K562 (cell line): Measurements from ENCODE around the gene FARSB. TPM values are rescaled to one million over a fixed set of nuclear protein-coding genes. Genes with fewer than 3 reads are reported as not detected.

ENCODE experiments used
- ATAC-seq: fragments of 200-7000 bp; cut with Tn5 transposase; 3 replicates; pipeline ENCODE4 v1.9.1; 2020; ENCODE audit warnings: moderate library complexity
- BruUV-seq: library from RNA; stranded (reverse); fragments of 400-500 nt; replicated peaks from 2 replicates; lab custom pipeline; 2021; lab: Mats Ljungman, UMichigan
- CTCF ChIA-PET: fragments of 300-600 bp; formaldehyde crosslinking; extraction: SDS; loops from one replicate; lab custom pipeline; 2021; ENCODE audit warnings: low intra/inter-chr PET ratio; lab: Yijun Ruan, JAX
- POLR2A ChIA-PET: fragments of 300-600, 350-650 bp; sonication (Branson Sonifier 250); formaldehyde crosslinking; extraction: SDS; loops from one replicate; lab custom pipeline; 2021; ENCODE audit warnings: antibody characterized with exemption, inconsistent platforms; lab: Yijun Ruan, JAX
- DNase-seq, 4 experiments: peaks; one replicate each; pipeline versions ENCODE4 v3.0.0 to v3.0.0-alpha.2; 2011 to 2018; ENCODE audit warnings: low spot score in 3 of 4, mixed read lengths in 3 of 4; ENCODE audit errors: extremely low read depth in 1 of 4
- FAIRE-seq: peaks from 2 replicates; lab custom pipeline; 2011; peaks lifted over from hg19 to GRCh38; lab: Jason Lieb, UNC
- H2AFZ ChIP-seq: 2 replicates; pipeline ENCODE4 v1.6.0; 2011; ENCODE audit warnings: low read depth, low read length, control low read depth, inconsistent platforms
- H3K27ac ChIP-seq: fragments of 200-600 bp; 3 replicates; pipeline ENCODE4 v1.8.0; 2011; ENCODE audit warnings: low read depth, mild to moderate bottlenecking, control low read depth, inconsistent platforms, low read length, moderate library complexity, mixed read lengths; ENCODE audit errors: extremely low read depth
- H3K27me3 ChIP-seq, 2 experiments: fragments of 300-600 bp in 1 of 2; 2 replicates in 1 of 2; 3 replicates in 1 of 2; pipeline versions ENCODE4 v1.6.0 to v1.8.0; 2011; ENCODE audit warnings: inconsistent platforms in 2 of 2, low read length in 2 of 2, mild to moderate bottlenecking in 1 of 2, mixed read lengths in 1 of 2, moderate library complexity in 1 of 2; ENCODE audit not compliant: control insufficient read depth in 2 of 2, insufficient read depth in 2 of 2
- H3K36me3 ChIP-seq: fragments of 300-600 bp; 3 replicates; pipeline ENCODE4 v1.8.0; 2011; ENCODE audit warnings: mild to moderate bottlenecking, low read length, inconsistent platforms; ENCODE audit not compliant: control insufficient read depth, insufficient read depth
- H3K4me1 ChIP-seq, 2 experiments: fragments of 200-600 bp in 1 of 2; replicated peaks in 1 of 2; 2 replicates in 1 of 2; 3 replicates in 1 of 2; pipeline versions ENCODE4 v1.5.1 to v1.8.0; 2011; ENCODE audit warnings: inconsistent platforms in 2 of 2, low read length in 2 of 2, mild to moderate bottlenecking in 1 of 2, mixed read lengths in 1 of 2, moderate library complexity in 1 of 2; ENCODE audit not compliant: control insufficient read depth in 2 of 2, insufficient read depth in 2 of 2
- H3K4me2 ChIP-seq: 2 replicates; pipeline ENCODE4 v1.6.1; 2011; ENCODE audit warnings: low read length, control low read depth, inconsistent platforms, mixed read lengths; ENCODE audit not compliant: insufficient read depth
- H3K4me3 ChIP-seq: fragments of 200-600 bp; sonication (generic), shearing (Covaris generic); 2 replicates; pipeline ENCODE4 v1.5.1; 2016; ENCODE audit warnings: control low read depth, inconsistent platforms
- H3K79me2 ChIP-seq: fragments of 200-600 bp; 3 replicates; pipeline ENCODE4 v1.8.0; 2011; ENCODE audit warnings: low read length, inconsistent platforms; ENCODE audit not compliant: control insufficient read depth, insufficient read depth
- H3K9ac ChIP-seq, 2 experiments: 2 replicates each; pipeline versions ENCODE4 v1.6.0 to v1.6.1; 2011; ENCODE audit warnings: low read depth in 2 of 2, low read length in 2 of 2, control low read depth in 1 of 2, inconsistent platforms in 1 of 2, mild to moderate bottlenecking in 1 of 2, mixed read lengths in 1 of 2; ENCODE audit not compliant: insufficient read depth in 1 of 2
- H3K9me1 ChIP-seq: one replicate; pipeline ENCODE4 v1.6.0; 2011; ENCODE audit warnings: inconsistent platforms, mild to moderate bottlenecking, low read length, moderate library complexity; ENCODE audit not compliant: control insufficient read depth, insufficient read depth
- H3K9me3 ChIP-seq: replicated peaks from 2 replicates; pipeline ENCODE4 v1.5.1; 2011; ENCODE audit warnings: low read depth, low read length, inconsistent platforms; ENCODE audit not compliant: control insufficient read depth, insufficient read depth
- H4K20me1 ChIP-seq: replicated peaks from 2 replicates; pipeline ENCODE4 v1.6.1; 2011; ENCODE audit warnings: low read length, inconsistent platforms, mixed read lengths; ENCODE audit not compliant: control insufficient read depth, insufficient read depth
- AFF4 ChIP-seq: sonication (generic); formaldehyde crosslinking; IDR thresholded peaks from 2 replicates; pipeline ENCODE4 v1.8.0; 2023; ENCODE audit warnings: mild to moderate bottlenecking, missing genetic modification reagents
- BACH1 ChIP-seq: fragments of 200-800 bp; sonication (Bioruptor generic); IDR thresholded peaks from 2 replicates; pipeline ENCODE4 v1.6.1; 2016; ENCODE audit warnings: missing genetic modification characterization, missing compliant biosample characterization
- CBX5 ChIP-seq: IDR thresholded peaks from 2 replicates; pipeline ENCODE4 v1.6.1; 2014; ENCODE audit warnings: low read depth, borderline replicate concordance
- DNMT1 ChIP-seq: fragments of 450-650 bp; IDR thresholded peaks from 2 replicates; pipeline ENCODE4 v1.6.1; 2016; ENCODE audit warnings: antibody characterized with exemption, mild to moderate bottlenecking
- ELF4 ChIP-seq: fragments of 450-650 bp; formaldehyde crosslinking; IDR thresholded peaks from 2 replicates; pipeline ENCODE4 v1.4.0; 2022; ENCODE audit warnings: missing genetic modification characterization
- FOXA1 ChIP-seq: fragments of 450-650 bp; IDR thresholded peaks from 2 replicates; pipeline ENCODE4 v1.6.1; 2016; ENCODE audit warnings: mild to moderate bottlenecking, borderline replicate concordance
- MXI1 ChIP-seq: IDR thresholded peaks from 2 replicates; pipeline ENCODE4 v1.6.1; 2011; ENCODE audit warnings: low read depth, mild to moderate bottlenecking, improper control_type of control experiment, low read length
- SMAD1 ChIP-seq: fragments of 150-350 bp; IDR thresholded peaks from 2 replicates; pipeline ENCODE4 v1.6.1; 2014; ENCODE audit warnings: low read length, low read depth; ENCODE audit not compliant: partially characterized antibody
- SNIP1 ChIP-seq: fragments of 450-650 bp; IDR thresholded peaks from 2 replicates; pipeline ENCODE4 v1.7.1; 2017; ENCODE audit warnings: low read depth, mild to moderate bottlenecking
- ZNF165 ChIP-seq: fragments of 250-450 bp; sonication (Bioruptor Pico); IDR thresholded peaks from 2 replicates; pipeline ENCODE4 v1.4.0; 2020; ENCODE audit warnings: borderline replicate concordance
- ZNF277 ChIP-seq: fragments of 250-450 bp; sonication (Bioruptor Pico); IDR thresholded peaks from 2 replicates; pipeline ENCODE4 v1.8.0; 2022; ENCODE audit warnings: inconsistent platforms, mild to moderate bottlenecking, moderate library complexity, borderline replicate concordance
- ZNF41 ChIP-seq: fragments of 250-450 bp; sonication (Bioruptor Pico); conservative IDR thresholded peaks from 2 replicates; pipeline ENCODE4 v1.4.0; 2020; ENCODE audit warnings: mild to moderate bottlenecking
- ZSCAN32 ChIP-seq: fragments of 450-650 bp; formaldehyde crosslinking; IDR thresholded peaks from 2 replicates; pipeline ENCODE4 v1.4.0; 2020; ENCODE audit warnings: mild to moderate bottlenecking, moderate library complexity
- WGBS: fragments of 100-300 bp; shearing (Covaris generic); methylation state at CpG from one replicate; pipeline ENCODE4 v1.1.6; 2016; ENCODE audit warnings: low coverage, mixed read lengths; ENCODE audit not compliant: insufficient coverage; ENCODE audit errors: missing lambda C conversion rate; 5-methylcytosine and 5-hydroxymethylcytosine counted together
- in situ Hi-C: fragments of 300-500 bp; cut with MboI; formaldehyde crosslinking; loops from 4 replicates; pipeline ENCODE4 v1.15.0; 2018; ENCODE audit warnings: inconsistent platforms, mixed read lengths
- intact Hi-C: fragments of 100-400 bp; cut with micrococcal nuclease; formaldehyde crosslinking; loops from 2 replicates; pipeline ENCODE4 v1.14.2; 2022
- polyA plus RNA-seq, 8 experiments: library from polyadenylated mRNA; depleted of rRNA in 4 of 8; stranded (reverse) in 5 of 8; unstranded in 3 of 8; fragments of >200 nt; fragmentation: Nextera tagmentation in 2 of 8; fragmentation: Illumina TruSeq in 1 of 8; extraction: Ambion mirVana in 2 of 8; extraction: Trizol in 1 of 8; gene quantifications; 2 replicates each; pipeline versions ENCODE4 v1.2.1 to v1.2.3, GENCODE V29; 2011 to 2014; ENCODE audit warnings: inconsistent platforms in 1 of 8, missing spikeins in 1 of 8
- total RNA-seq, 7 experiments: library from RNA; depleted of rRNA in 6 of 7; stranded (reverse); fragments of >200 nt in 6 of 7; fragmentation: Illumina TruSeq in 2 of 7; extraction: Trizol in 2 of 7; gene quantifications; 2 replicates each; pipeline versions ENCODE4 v1.2.1 to v1.2.3, GENCODE V29; 2011 to 2021; ENCODE audit warnings: low replicate concordance in 1 of 7

FARSB gene
- total and polyA plus RNA-seq, 9 of the 15 experiments (the other 6 are each of a cell fraction or from before 2014, with no cell fraction given): 26.6 to 171 (median 55.7) TPM

- Histone ChIP-seq H3K27ac (no peak overlapping the region), H3K79me2 (peaks cover 3% of the 10 kb centered on the region; the same call in 1 of the 3 replicates), H3K9ac (no peak overlapping the region), H4K20me1 (no peaks in the 10 kb centered on the region), H3K9me3 (no peaks in the 10 kb centered on the region), H3K36me3 (peaks cover 59% of the 10 kb centered on the region), H3K27me3 (no peaks in the 10 kb centered on the region), H2AFZ (no peak overlapping the region), H3K4me3 (no peak overlapping the region), H3K9me1 (no peaks in the 10 kb centered on the region), H3K4me2 (no peak overlapping the region), H3K4me1 (no peaks in the 10 kb centered on the region)
- intact Hi-C loops (no loop called here), in situ Hi-C loops (no loop called here)
- no TSS peak for BruUV-seq
- FAIRE-seq: no peak
- WGBS: 28% methylated on average over 2 of the region's 2 CpGs
- no peak for DNase-seq
- ATAC-seq: no peak
- TF ChIP-seq CBX5 (no peak), BACH1 (tag) (no peak), ZNF41 (CRISPR knock-in tag) (no peak), ZSCAN32 (no peak), SNIP1 (no peak)
- POLR2A ChIA-PET: no interaction called here
- CTCF ChIA-PET: no interaction called here
Observed at GRCh38 chr2:222592176-222592575, 63.7 kb downstream of the FARSB start.

GRCh38 chr2:222591661-222592060 is 64.2 kb downstream of the FARSB start:
- no peaks in the 10 kb centered on the region for H3K9me3 ChIP-seq
- H4K20me1 ChIP-seq: no peaks in the 10 kb centered on the region
- WGBS: 100% methylated on average over 1 of the region's 1 CpG
- intact Hi-C loops (no loop called here), in situ Hi-C loops (no loop called here)
- peaks cover 53% of the 10 kb centered on the region for H3K36me3 ChIP-seq
- no peak overlapping the region for H3K4me2 ChIP-seq
- DNase-seq (no peak), FAIRE-seq (no peak), ATAC-seq (no peak)
- H3K27ac ChIP-seq: no peak overlapping the region
- ChIA-PET CTCF (no interaction called here), POLR2A (no interaction called here)
- no peak overlapping the region for H3K9ac ChIP-seq
- BruUV-seq: no TSS peak
- no peaks in the 10 kb centered on the region for H3K27me3 ChIP-seq
- H3K4me3 ChIP-seq: no peak overlapping the region
- H3K4me1 ChIP-seq: no peaks in the 10 kb centered on the region
- no peak overlapping the region for H2AFZ ChIP-seq
- H3K9me1 ChIP-seq: no peaks in the 10 kb centered on the region
- peaks cover 3% of the 10 kb centered on the region; the same call in 1 of the 3 replicates for H3K79me2 ChIP-seq
- no peak for TF ChIP-seq DNMT1
- no peak for TF ChIP-seq ELF4 (CRISPR knock-in tag)
- no peak for TF ChIP-seq SMAD1
- no peak for TF ChIP-seq ZNF277
- TF ChIP-seq MXI1: no peak
- TF ChIP-seq AFF4 (CRISPR knock-in tag): no peak
- TF ChIP-seq ZNF165 (CRISPR knock-in tag): no peak
- TF ChIP-seq FOXA1: no peak
